Nephron progenitor cell (in vitro differentiated cells): ENCODE measurements around the gene P2RY6.
A peak's percentile ranks its signal among the peaks of the same experiment; 100 is the strongest.

Experiments used
- DNase-seq: peaks from one replicate; pipeline ENCODE4 v3.0.0; 2021
- H3K27ac Mint-ChIP-seq: 2 replicates; pipeline ENCODE4 v1.8.0; 2021; ENCODE audit warnings: mild to moderate bottlenecking, moderate library complexity, mixed read lengths
- H3K27me3 Mint-ChIP-seq: 2 replicates; pipeline ENCODE4 v1.8.0; 2021; ENCODE audit warnings: mild to moderate bottlenecking, low read depth, mixed read lengths; ENCODE audit not compliant: poor library complexity
- H3K36me3 Mint-ChIP-seq: 2 replicates; pipeline ENCODE4 v1.8.0; 2021; ENCODE audit warnings: low read depth, mixed read lengths
- H3K4me1 Mint-ChIP-seq: 2 replicates; pipeline ENCODE4 v1.8.0; 2021; ENCODE audit warnings: mixed read lengths
- H3K4me3 Mint-ChIP-seq: 2 replicates; pipeline ENCODE4 v1.8.0; 2021; ENCODE audit warnings: mild to moderate bottlenecking, moderate library complexity, mixed read lengths
- H3K9me3 Mint-ChIP-seq: 2 replicates; pipeline ENCODE4 v1.8.0; 2021; ENCODE audit warnings: mild to moderate bottlenecking, moderate library complexity, mixed read lengths
- CTCF ChIP-seq: fragments of 200-600 bp; sonication (generic); IDR thresholded peaks from 2 replicates; pipeline ENCODE4 v1.5.0; 2021; ENCODE audit warnings: antibody characterized with exemption

P2RY6 gene

GRCh38 chr11:73233211-73233610, 38.9 kb upstream of the P2RY6 start:
- Mint-ChIP-seq H3K4me3 (no peak overlapping the region), H3K9me3 (no peaks in the 10 kb centered on the region), H3K36me3 (no peaks in the 10 kb centered on the region), H3K4me1 (peaks cover 30% of the 10 kb centered on the region), H3K27me3 (peaks cover 7% of the 10 kb centered on the region), H3K27ac (no peak overlapping the region)
- DNase-seq = peak; percentile 0
- no peak for TF ChIP-seq CTCF

- DNase-seq = no peak
- peaks cover 28% of the 10 kb centered on the region for H3K4me1 Mint-ChIP-seq
- no peak overlapping the region for H3K27ac Mint-ChIP-seq
- H3K9me3 Mint-ChIP-seq = no peaks in the 10 kb centered on the region
- no peak overlapping the region for H3K4me3 Mint-ChIP-seq
- peaks cover 3% of the 10 kb centered on the region for H3K27me3 Mint-ChIP-seq
- TF ChIP-seq CTCF = no peak
- no peaks in the 10 kb centered on the region for H3K36me3 Mint-ChIP-seq
Observed at GRCh38 chr11:73233692-73234470, 38.3 kb upstream of the P2RY6 start.

GRCh38 chr11:73234471-73235181, 37.5 kb upstream of the P2RY6 start:
- Mint-ChIP-seq H3K27me3 (peaks cover 3% of the 10 kb centered on the region), H3K4me1 (peaks cover 21% of the 10 kb centered on the region), H3K27ac (no peak overlapping the region), H3K9me3 (no peaks in the 10 kb centered on the region), H3K36me3 (no peaks in the 10 kb centered on the region), H3K4me3 (no peak overlapping the region)
- DNase-seq = no peak
- no peak for TF ChIP-seq CTCF

- Mint-ChIP-seq H3K9me3 (no peaks in the 10 kb centered on the region), H3K27me3 (peaks cover 3% of the 10 kb centered on the region), H3K4me1 (peaks cover 14% of the 10 kb centered on the region), H3K36me3 (no peaks in the 10 kb centered on the region), H3K27ac (no peak overlapping the region), H3K4me3 (no peak overlapping the region)
- DNase-seq = no peak
- TF ChIP-seq CTCF = no peak
Observed at GRCh38 chr11:73235236-73235786, 36.8 kb upstream of the P2RY6 start.

- no peaks in the 10 kb centered on the region for H3K9me3 Mint-ChIP-seq
- TF ChIP-seq CTCF = no peak
- H3K4me3 Mint-ChIP-seq = no peak overlapping the region
- H3K27ac Mint-ChIP-seq = no peak overlapping the region
- no peaks in the 10 kb centered on the region for H3K36me3 Mint-ChIP-seq
- H3K4me1 Mint-ChIP-seq = peaks cover 13% of the 10 kb centered on the region
- peaks cover 3% of the 10 kb centered on the region for H3K27me3 Mint-ChIP-seq
- no peak for DNase-seq
Observed at GRCh38 chr11:73236205-73236765, 35.9 kb upstream of the P2RY6 start.
